ENCODE measurements around the gene AUNIP.
A peak's percentile ranks its signal among the peaks of the same experiment; 100 is the strongest.

The AUNIP gene

GRCh38 chr1:25807480-25808390, 51.5 kb downstream of the AUNIP start:
- DNase-seq: no peak

GRCh38 chr1:25806418-25806817, 52.8 kb downstream of the AUNIP start:
- DNase-seq: no peak

GRCh38 chr1:25805863-25806225, 53.4 kb downstream of the AUNIP start:
- peak; percentile 61 for DNase-seq

- DNase-seq: no peak
Measured at GRCh38 chr1:25804964-25805862, 54.0 kb downstream of the AUNIP start.

GRCh38 chr1:25804244-25804963, 54.9 kb downstream of the AUNIP start:
- DNase-seq: no peak

- no peak for DNase-seq
Measured at GRCh38 chr1:25803368-25803767, 55.9 kb downstream of the AUNIP start.

- no peak for DNase-seq
Measured at GRCh38 chr1:25802915-25803314, 56.3 kb downstream of the AUNIP start.

GRCh38 chr1:25800703-25801377, 58.4 kb downstream of the AUNIP start:
- DNase-seq: no peak

- peak; percentile 86 for DNase-seq
Measured at GRCh38 chr1:25799935-25800702, 59.1 kb downstream of the AUNIP start, which contains the start of gene SELENON. Gene SELENON (plus strand): TSS chr1:25800193. CDS start chr1:25800231, 38 bp downstream.

GRCh38 chr1:25799352-25799934, 59.8 kb downstream of the AUNIP start:
- no peak for DNase-seq

- DNase-seq: no peak
Measured at GRCh38 chr1:25798666-25799351, 60.4 kb downstream of the AUNIP start.

- no peak for DNase-seq
Measured at GRCh38 chr1:25797939-25798338, 61.3 kb downstream of the AUNIP start.

GRCh38 chr1:25796811-25797458, 62.3 kb downstream of the AUNIP start:
- peak; percentile 88 for DNase-seq

- no peak for DNase-seq
Measured at GRCh38 chr1:25795946-25796810, 63.1 kb downstream of the AUNIP start.

- no peak for DNase-seq
Measured at GRCh38 chr1:25795211-25795610, 64.0 kb downstream of the AUNIP start.

GRCh38 chr1:25794325-25794724, 64.9 kb downstream of the AUNIP start:
- DNase-seq: no peak

- no peak for DNase-seq
Measured at GRCh38 chr1:25793585-25794170, 65.6 kb downstream of the AUNIP start.

- DNase-seq: no peak
Measured at GRCh38 chr1:25792115-25792514, 67.1 kb downstream of the AUNIP start.

- DNase-seq: no peak
Measured at GRCh38 chr1:25790472-25790871, 68.8 kb downstream of the AUNIP start.

Measured in right forelimb (tissue), 1 donor.